Transverse colon (tissue), 4 donors: ENCODE results near the gene CACNA2D4. TPM values are rescaled to one million over a fixed set of nuclear protein-coding genes. Genes with fewer than 3 reads are reported as not detected.

Experiments used
- DNase-seq: peaks from one replicate; pipeline ENCODE4 v3.0.0-alpha.2; 2019
- H3K27ac ChIP-seq, 4 donors: fragments of 200-600 bp; sonication (generic); 2 replicates each; pipeline ENCODE4 v1.5.1; 2016 to 2018; ENCODE audit warnings: inconsistent platforms in 4 of 4
- H3K27me3 ChIP-seq: fragments of 200-600 bp; sonication (generic); 2 replicates; pipeline ENCODE4 v1.5.1; 2017; ENCODE audit warnings: inconsistent platforms
- H3K36me3 ChIP-seq, 4 donors: fragments of 200-600 bp; sonication (generic); 2 replicates each; pipeline ENCODE4 v1.5.1; 2017 to 2019; ENCODE audit warnings: inconsistent platforms in 4 of 4
- H3K4me1 ChIP-seq, 4 donors: fragments of 200-600 bp; sonication (generic); 2 replicates each; pipeline ENCODE4 v1.5.1; 2017 to 2020; ENCODE audit warnings: inconsistent platforms in 4 of 4
- H3K4me3 ChIP-seq, 4 donors: fragments of 200-600 bp; sonication (generic); 1 replicate in 1 of 4; 2 replicates in 3 of 4; pipeline versions ENCODE4 v1.5.1 to v1.6.1; 2017 to 2019; ENCODE audit warnings: inconsistent platforms in 4 of 4
- H3K9me3 ChIP-seq, 2 donors: fragments of 200-600 bp; sonication (generic); 2 replicates each; pipeline ENCODE4 v1.5.1; 2017 to 2019; ENCODE audit warnings: inconsistent platforms in 2 of 2
- EP300 ChIP-seq: sonication (generic); formaldehyde crosslinking; IDR thresholded peaks from one replicate; pipeline ENCODE4 v1.6.1; 2017; ENCODE audit warnings: antibody characterized with exemption, low read depth
- POLR2A ChIP-seq: fragments of 450-650 bp; IDR thresholded peaks from one replicate; pipeline ENCODE4 v1.6.1; 2016; ENCODE audit warnings: antibody characterized with exemption, mild to moderate bottlenecking, moderate library complexity
- POLR2AphosphoS5 ChIP-seq, 3 donors: sonication (generic); formaldehyde crosslinking; IDR thresholded peaks; one replicate each; pipeline ENCODE4 v1.6.1; 2016; ENCODE audit warnings: antibody characterized with exemption in 3 of 3
- WGBS, 2 donors: methylation state at CpG; one replicate each; pipeline ENCODE4 v1.1.5; 2018; ENCODE audit warnings: low coverage in 1 of 2; 5-methylcytosine and 5-hydroxymethylcytosine counted together
- in situ Hi-C, 4 donors: fragments of 200-750 bp; cut with MboI; loops; one replicate each; pipeline versions ENCODE4 v1.15.0 to v1.15.1; 2017; ENCODE audit warnings: low sequenced_read_pairs in 3 of 4, low pct_ligation_motif_present in 1 of 4, low pct_unique_long_range_greater_than_20kb in 1 of 4
- intact Hi-C: fragments of 100-400 bp; cut with DNase I; formaldehyde crosslinking; loops from one replicate; pipeline ENCODE4 v1.15.1; 2023; ENCODE audit warnings: low total_unique reads
- total RNA-seq, 4 donors: library from RNA; depleted of rRNA; stranded (reverse); fragments of >200 nt; gene quantifications; one replicate each; pipeline ENCODE4 v1.1.0, GENCODE V29; 2016
- TF ChIP-seq, protein P1 (sequence below), 5 experiments: fragments of 200-600 bp in 3 of 5; fragments of 450-650 bp in 2 of 5; sonication (generic) in 3 of 5; IDR thresholded peaks; 1 replicate in 2 of 5; 2 replicates in 3 of 5; pipeline ENCODE4 v1.5.1; 2016 to 2017; ENCODE audit warnings: antibody characterized with exemption in 5 of 5, inconsistent platforms in 3 of 5, mild to moderate bottlenecking in 2 of 5, moderate library complexity in 1 of 5

CACNA2D4 gene
- total RNA-seq, 4 donors from 2014 or later: 6.5 to 22.8 (median 7.2) TPM; not detected in 1

DNA sequence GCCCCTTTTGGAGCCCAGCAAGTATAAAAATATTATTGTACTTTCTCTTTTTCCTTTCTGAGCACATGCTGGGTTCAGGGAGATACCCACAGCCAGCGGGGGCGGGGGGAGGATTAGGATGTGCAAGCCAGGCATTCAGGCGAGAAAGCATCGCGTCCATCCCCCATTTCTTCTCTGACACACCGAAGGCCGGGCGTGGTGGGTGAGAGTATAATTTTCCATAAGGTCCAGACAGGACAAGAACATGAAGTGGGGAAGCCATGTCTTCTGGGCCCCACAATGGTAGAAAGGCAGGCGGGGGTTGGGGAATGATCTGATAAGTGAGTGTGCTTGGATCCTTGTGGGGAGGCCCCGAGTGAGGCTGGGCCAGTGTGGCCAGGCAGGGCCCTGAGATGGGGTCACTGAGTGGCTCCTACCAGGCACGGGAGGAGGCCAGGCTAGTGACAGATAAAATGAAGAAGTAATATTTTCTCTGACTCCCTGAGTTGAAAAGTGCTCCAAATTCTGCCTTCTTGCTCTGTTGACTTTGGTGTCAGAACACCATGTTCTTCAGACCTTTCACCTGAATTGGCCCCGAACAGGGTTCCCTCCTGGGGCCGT lies 108.8 kb downstream of the CACNA2D4 start:
- Histone ChIP-seq H3K4me1 (peaks cover 0 to 2% (median 0%) of the 10 kb centered on the region in 4 donors), H3K27ac (no peak overlapping the region), H3K9me3 (no peaks in the 10 kb centered on the region), H3K27me3 (peaks cover 2% of the 10 kb centered on the region), H3K36me3 (no peaks in the 10 kb centered on the region), H3K4me3 (no peak overlapping the region)
- 86 to 88% methylated on average over 5 to 13 of the region's 13 CpGs for WGBS, 2 donors
- no peak for TF ChIP-seq POLR2AphosphoS5 (IDR thresholded peaks at IDR 0.05)
- TF ChIP-seq POLR2A: no peak
- TF ChIP-seq, protein P1, sequence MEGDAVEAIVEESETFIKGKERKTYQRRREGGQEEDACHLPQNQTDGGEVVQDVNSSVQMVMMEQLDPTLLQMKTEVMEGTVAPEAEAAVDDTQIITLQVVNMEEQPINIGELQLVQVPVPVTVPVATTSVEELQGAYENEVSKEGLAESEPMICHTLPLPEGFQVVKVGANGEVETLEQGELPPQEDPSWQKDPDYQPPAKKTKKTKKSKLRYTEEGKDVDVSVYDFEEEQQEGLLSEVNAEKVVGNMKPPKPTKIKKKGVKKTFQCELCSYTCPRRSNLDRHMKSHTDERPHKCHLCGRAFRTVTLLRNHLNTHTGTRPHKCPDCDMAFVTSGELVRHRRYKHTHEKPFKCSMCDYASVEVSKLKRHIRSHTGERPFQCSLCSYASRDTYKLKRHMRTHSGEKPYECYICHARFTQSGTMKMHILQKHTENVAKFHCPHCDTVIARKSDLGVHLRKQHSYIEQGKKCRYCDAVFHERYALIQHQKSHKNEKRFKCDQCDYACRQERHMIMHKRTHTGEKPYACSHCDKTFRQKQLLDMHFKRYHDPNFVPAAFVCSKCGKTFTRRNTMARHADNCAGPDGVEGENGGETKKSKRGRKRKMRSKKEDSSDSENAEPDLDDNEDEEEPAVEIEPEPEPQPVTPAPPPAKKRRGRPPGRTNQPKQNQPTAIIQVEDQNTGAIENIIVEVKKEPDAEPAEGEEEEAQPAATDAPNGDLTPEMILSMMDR (IDR thresholded peaks at IDR 0.05): no peak
- no peak for TF ChIP-seq EP300
- intact Hi-C loops: loop anchor here (5.0 kb wide), 1 partner anchor 108 kb away; the partner anchor contains the start of gene CACNA2D4
- no peak for DNase-seq
- in situ Hi-C loops: loop anchor here (5.0 to 25.0 kb wide), 3 partner anchors 125 to 228 kb away; no protein-coding TSS in a partner anchor

DNA sequence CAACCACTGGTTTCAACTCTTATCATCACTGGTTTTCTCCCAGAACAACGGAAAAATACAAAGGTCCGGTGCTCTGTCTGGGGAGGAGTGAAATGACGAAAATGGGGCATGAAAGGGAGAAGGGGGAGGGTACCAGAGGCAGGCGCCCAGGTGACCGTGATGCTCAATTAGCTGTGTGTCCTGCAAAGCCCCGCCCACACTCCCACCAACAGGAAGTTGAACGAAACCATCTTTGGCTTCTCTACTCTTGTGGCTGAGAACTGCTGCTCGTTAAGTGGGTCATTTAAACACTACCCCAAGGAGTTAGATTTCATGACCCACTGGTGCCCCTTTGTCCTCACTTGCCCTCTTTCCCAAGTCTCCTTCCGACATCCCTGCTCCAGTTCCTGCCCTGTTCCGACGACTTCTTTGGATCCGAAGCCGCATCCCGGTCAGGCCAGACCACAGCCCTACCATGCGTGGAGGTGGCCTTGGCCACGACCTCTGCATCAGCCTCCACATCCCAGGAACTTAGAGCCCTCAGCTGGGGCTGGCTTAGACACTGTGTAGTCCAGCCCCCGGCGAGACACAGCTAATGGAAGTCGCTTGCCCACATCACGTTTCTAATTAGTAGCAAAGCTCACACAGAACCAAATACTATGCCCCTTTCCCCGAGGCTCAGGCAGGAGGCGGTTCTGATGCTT lies 109.5 kb downstream of the CACNA2D4 start:
- 83 to 90% methylated on average over 2 to 22 of the region's 22 CpGs for WGBS, 2 donors
- in situ Hi-C loops: loop anchor here (5.0 to 25.0 kb wide), 3 partner anchors 126 to 228 kb away; no protein-coding TSS in a partner anchor
- Histone ChIP-seq H3K4me3 (no peak overlapping the region), H3K36me3 (no peaks in the 10 kb centered on the region), H3K9me3 (no peaks in the 10 kb centered on the region), H3K27me3 (no peaks in the 10 kb centered on the region), H3K27ac (no peak overlapping the region), H3K4me1 (peaks cover 0 to 4% (median 0%) of the 10 kb centered on the region in 4 donors)
- no peak for DNase-seq
- intact Hi-C loops: loop anchor here (5.0 kb wide), 1 partner anchor 108 kb away; the partner anchor contains the start of gene CACNA2D4
- TF ChIP-seq POLR2AphosphoS5 (IDR thresholded peaks at IDR 0.05): no peak
- no peak for TF ChIP-seq POLR2A
- no peak for TF ChIP-seq EP300
- TF ChIP-seq, protein P1 (IDR thresholded peaks at IDR 0.05): no peak

DNA sequence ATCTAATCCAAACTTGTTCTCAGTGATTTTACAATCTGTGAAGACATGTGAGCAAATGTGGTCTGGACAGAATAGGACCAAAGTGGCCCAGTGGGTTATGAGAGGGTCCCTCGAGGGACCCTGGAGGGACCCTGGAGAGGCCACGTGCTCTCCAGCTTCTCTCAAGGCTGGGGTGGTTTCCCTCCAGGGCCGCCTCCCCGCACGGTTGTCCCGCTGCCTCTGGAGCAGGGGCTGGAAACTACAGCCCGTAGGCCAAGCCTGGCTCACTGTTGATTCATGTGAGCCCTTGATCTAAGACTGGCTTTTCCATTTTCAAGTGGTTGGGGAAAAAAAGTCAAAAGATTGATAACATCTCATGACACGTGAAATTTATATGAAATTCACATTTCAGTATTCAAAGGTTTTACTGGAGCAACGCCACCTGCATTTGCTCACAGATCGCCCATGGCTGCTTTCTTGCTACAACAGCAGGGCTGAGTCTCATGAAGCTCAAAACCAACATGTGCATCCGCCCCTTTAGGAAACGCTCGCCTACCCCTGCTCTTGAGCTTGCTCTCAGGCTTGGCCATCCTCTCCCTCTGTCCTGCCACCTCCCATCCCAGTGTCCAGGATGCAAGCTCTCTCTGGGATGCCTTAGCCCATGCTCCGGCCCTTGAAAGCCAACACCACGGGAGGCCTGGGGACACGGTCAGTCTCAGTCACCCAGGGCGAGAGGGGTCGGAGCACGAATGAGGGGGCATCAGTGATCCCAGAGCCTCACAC lies 110.2 kb downstream of the CACNA2D4 start:
- WGBS, 2 donors: 90 to 100% methylated on average over 3 to 19 of the region's 19 CpGs
- DNase-seq: no peak
- TF ChIP-seq, protein P1 (IDR thresholded peaks at IDR 0.05): no peak
- TF ChIP-seq POLR2AphosphoS5 (IDR thresholded peaks at IDR 0.05): no peak
- TF ChIP-seq POLR2A: no peak
- TF ChIP-seq EP300: no peak
- Histone ChIP-seq H3K4me1 (peaks cover 0 to 4% (median 0%) of the 10 kb centered on the region in 4 donors), H3K9me3 (no peaks in the 10 kb centered on the region), H3K4me3 (no peak overlapping the region), H3K36me3 (no peaks in the 10 kb centered on the region), H3K27me3 (no peaks in the 10 kb centered on the region), H3K27ac (no peak overlapping the region)
- in situ Hi-C loops: loop anchor here (5.0 to 25.0 kb wide), 3 partner anchors 127 to 229 kb away; no protein-coding TSS in a partner anchor
- intact Hi-C loops: loop anchor here (5.0 kb wide), 1 partner anchor 109 kb away; the partner anchor contains the start of gene CACNA2D4
